HUDEP-2 (cell line): Measurements from ENCODE around the gene HMBS.
"Not testable (repeated sequence)": the region's sequence is repeated elsewhere in the genome, so short reads cannot be mapped to it uniquely, and the experiment has no call there.

ENCODE experiments used
- DNase-seq, 76 experiments: peaks; one replicate each; lab custom pipeline; 2025; ENCODE audit not compliant: unreplicated experiment in 76 of 76; lab: John Stamatoyannopoulos, UW

The HMBS gene

DNA sequence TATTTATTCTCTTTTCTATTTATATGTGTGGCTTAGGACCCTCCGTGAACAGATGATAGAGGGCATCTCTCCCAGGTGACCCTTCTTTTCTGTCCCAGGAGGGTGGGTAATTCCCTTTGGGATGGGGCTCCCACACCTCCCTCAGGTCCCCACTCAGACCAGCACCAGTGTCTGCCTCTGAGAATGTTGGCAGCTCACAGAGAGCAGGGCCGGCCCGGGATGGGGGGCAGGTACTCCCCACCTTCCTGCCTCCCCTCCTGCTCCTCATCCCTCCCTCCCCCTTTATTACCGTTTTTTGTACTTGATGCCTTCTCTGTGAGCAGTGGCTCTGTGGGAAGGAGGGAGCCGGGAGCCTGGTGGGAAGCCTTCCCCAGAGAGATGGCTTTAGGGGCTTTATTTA lies 31.9 kb downstream of the HMBS start:
- no peak for DNase-seq

DNA sequence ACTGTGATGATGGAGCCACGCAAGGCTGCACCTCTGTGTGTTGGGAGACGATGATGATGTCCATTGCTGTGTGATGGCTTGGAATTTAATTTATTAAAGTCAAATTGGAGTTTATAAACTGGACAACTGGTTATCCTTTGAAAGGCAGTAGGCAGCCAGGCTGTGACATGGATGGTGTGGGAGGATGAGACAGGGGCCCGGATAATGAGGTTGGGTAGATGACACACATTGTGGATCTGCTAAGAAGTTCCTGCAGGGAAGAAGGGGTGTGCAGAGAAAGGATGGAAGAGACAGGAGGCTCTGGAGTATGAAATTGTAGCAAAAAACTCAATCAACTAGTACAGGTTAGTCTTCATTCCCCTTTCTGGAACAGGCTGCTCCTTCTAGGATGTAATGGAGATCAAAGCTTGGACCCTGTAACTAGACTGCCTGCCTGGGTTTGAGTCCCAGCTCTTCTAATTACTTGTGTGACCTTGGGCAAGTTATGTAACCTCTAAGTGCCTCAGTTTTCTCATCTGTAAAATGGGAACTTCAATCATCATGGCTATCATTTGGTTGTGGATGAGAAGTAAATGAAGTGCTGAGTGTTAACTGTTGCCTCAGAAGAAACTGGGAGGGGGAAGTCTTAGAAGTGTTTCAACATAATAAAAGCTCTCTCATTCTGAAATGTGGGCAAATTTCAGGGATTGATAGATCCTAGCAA lies 32.5 kb downstream of the HMBS start:
- DNase-seq: no peak

- no peak for DNase-seq
Observed at GRCh38 chr11:119118227-119118626, 33.5 kb downstream of the HMBS start.

DNA sequence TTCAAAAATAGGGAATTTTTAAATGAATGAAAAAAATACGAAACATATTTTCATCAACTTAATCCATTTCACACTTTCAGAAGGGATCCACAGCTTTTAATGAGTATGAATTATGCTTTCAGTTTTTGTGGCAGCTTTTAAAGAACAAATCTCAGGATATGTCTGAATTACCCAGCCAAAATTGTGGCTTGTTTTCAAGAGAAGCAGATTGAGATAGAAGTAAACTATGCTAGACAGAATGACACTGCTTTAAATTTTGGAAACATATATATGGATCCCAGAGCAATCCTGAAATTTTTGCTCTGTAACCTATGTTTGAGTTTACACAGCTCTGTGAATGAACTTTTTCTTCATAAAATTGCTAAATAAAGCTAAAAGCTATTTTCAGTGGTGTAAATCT lies 34.3 kb downstream of the HMBS start:
- no peak for DNase-seq

- DNase-seq: peak in 2 of 76 experiments; percentile 24
Observed at GRCh38 chr11:119120639-119121007, 35.9 kb downstream of the HMBS start.

- DNase-seq: peak; percentile 46 to 99 (median 99)
Observed at GRCh38 chr11:119121008-119121810, 36.5 kb downstream of the HMBS start, which contains the start of gene HINFP. HINFP (plus strand) TSS chr11:119121580; CDS start chr11:119126945, 5,365 bp downstream.

DNA sequence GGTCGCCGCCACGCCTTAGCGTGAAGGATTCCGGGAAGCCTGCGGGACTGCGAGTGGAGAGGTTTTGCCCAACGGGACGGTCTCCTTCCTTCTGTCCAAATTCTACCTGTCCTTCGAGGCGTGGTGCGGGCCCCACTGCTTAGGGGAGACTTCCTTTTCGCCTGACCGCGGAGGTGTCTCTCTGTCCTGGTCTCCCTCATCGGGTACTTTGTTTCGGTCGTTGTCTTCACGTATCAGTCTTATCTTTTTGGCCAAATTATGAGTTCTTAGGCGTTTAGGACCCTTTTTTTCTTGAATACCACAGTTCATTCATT lies 37.1 kb downstream of the HMBS start:
- peak in 6 of 76 experiments; percentile 32 to 53 (median 43) for DNase-seq

DNA sequence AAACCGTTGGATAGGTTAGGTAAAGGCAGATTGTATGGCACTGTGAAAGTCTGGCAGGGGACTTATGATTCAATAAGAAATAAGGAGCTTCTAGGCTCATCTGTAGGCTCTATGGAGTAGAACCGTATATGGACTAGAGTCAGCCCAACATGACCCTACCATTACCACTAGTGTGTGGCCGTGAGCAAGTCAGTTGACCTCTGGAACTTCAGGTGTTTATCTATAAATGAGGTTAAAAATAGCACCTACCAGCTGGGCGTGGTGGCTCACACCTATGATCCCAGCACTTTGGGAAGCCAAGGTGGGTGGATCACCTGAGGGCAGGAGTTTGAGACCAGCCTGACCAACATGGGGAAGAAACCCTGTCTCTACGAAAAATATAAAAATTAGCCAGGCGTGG lies 41.1 kb downstream of the HMBS start:
- no peak for DNase-seq

DNA sequence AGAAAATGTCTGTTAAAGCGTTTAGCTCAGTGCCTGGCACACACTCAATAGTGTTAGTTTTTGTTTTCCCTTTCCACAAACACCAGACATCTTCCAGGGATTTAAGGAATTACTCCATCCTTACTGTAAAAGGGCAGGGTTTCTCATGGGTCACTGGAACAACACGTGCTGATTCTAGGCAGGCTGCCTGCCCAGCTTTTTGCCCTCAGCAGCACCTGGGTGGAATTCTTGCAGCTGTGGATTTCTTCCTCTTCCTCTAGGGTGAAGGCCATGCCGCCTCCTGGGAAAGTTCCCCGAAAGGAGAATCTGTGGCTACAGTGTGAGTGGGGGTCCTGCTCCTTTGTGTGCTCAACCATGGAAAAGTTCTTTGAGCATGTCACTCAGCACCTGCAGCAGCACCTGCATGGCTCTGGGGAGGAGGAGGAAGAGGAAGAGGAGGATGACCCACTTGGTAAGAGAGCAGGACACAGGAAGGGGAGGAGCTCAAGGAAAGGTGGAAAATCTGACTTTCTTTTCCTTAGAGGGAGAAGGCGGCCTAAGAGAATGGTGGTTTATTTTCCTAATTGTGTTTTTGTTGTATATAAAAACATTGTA lies 42.1 kb downstream of the HMBS start:
- no peak for DNase-seq

DNA sequence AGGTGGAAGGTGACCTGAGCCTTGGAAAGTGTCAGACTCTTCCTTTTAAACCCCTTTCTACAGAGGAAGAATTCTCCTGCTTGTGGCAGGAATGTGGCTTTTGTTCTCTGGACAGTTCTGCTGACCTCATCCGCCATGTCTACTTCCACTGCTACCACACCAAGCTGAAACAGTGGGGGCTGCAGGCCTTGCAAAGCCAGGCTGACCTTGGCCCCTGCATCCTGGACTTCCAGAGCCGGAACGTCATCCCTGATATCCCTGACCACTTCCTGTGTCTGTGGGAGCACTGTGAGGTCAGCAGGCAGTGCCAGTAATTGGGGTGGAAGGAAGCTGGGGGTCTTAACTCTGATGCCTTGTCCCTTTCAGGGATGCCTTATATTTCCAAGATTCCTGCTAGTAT lies 46.0 kb downstream of the HMBS start:
- no peak for DNase-seq

GRCh38 chr11:119134389-119134978 lies 49.8 kb downstream of the HMBS start:
- DNase-seq: peak in 10 of 76 experiments; percentile 2 to 17 (median 9)

DNA sequence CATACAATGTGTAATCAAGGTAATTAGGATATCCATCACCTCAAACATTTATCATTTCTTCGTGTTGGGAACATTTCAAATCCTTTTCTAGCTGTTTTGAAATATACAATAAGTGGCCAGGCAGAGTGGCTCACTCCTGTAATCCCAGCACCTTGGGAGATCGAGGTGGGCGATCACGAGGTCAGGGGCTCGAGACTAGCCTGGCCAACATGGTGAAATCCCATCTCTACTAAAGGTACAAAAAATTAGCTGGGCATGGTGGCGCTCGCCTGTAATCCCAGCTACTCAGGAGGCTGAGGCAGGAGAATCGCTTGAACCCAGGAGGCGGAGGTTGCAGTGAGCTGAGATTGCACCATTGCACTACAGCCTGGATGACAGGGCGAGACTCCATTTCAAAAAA lies 54.6 kb downstream of the HMBS start:
- DNase-seq: not testable (repeated sequence)
